Liver (tissue), 9 donors: ENCODE measurements around the gene ZNF718. TPM values are rescaled to one million over a fixed set of nuclear protein-coding genes. Genes with fewer than 3 reads are reported as not detected.

Experiments used
- DNase-seq: peaks from one replicate; pipeline ENCODE4 v3.0.0-alpha.2; 2017; ENCODE audit warnings: low spot score
- H3K27ac ChIP-seq, 2 donors: one replicate each; pipeline ENCODE4 v1.7.0; 2013; ENCODE audit warnings: inconsistent platforms in 2 of 2, low read length in 2 of 2, control low read depth in 1 of 2, low read depth in 1 of 2, mild to moderate bottlenecking in 1 of 2
- H3K27me3 ChIP-seq, 4 donors: one replicate each; pipeline versions ENCODE4 v1.6.1 to v1.7.0; 2013; ENCODE audit warnings: low read length in 3 of 4, inconsistent platforms in 1 of 4, mild to moderate bottlenecking in 1 of 4, moderate library complexity in 1 of 4; ENCODE audit not compliant: control insufficient read depth in 4 of 4, insufficient read depth in 4 of 4
- H3K36me3 ChIP-seq, 4 donors: one replicate each; pipeline versions ENCODE4 v1.6.1 to v1.7.0; 2013; ENCODE audit warnings: low read length in 3 of 4, mild to moderate bottlenecking in 3 of 4, low read depth in 1 of 4, moderate library complexity in 1 of 4; ENCODE audit not compliant: control insufficient read depth in 4 of 4, insufficient read depth in 3 of 4
- H3K4me1 ChIP-seq, 4 donors: one replicate each; pipeline versions ENCODE4 v1.6.1 to v1.7.0; 2013; ENCODE audit warnings: low read length in 3 of 4, mild to moderate bottlenecking in 3 of 4, moderate library complexity in 1 of 4; ENCODE audit not compliant: control insufficient read depth in 4 of 4, insufficient read depth in 4 of 4
- H3K4me3 ChIP-seq, 3 donors: one replicate each; pipeline versions ENCODE4 v1.6.1 to v1.7.0; 2013; ENCODE audit warnings: low read length in 3 of 3, control low read depth in 1 of 3, low read depth in 1 of 3, mild to moderate bottlenecking in 1 of 3
- H3K9ac ChIP-seq, 2 donors: one replicate each; pipeline ENCODE4 v1.7.0; 2013; ENCODE audit warnings: low read length in 2 of 2, mild to moderate bottlenecking in 2 of 2, moderate library complexity in 2 of 2, control low read depth in 1 of 2, low read depth in 1 of 2
- H3K9me3 ChIP-seq, 4 donors: one replicate each; pipeline versions ENCODE4 v1.6.1 to v1.7.0; 2013; ENCODE audit warnings: low read length in 3 of 4; ENCODE audit not compliant: control insufficient read depth in 4 of 4
- ATF3 ChIP-seq: IDR thresholded peaks from 2 replicates; pipeline ENCODE4 v1.6.1; 2016; ENCODE audit warnings: antibody characterized with exemption
- EGR1 ChIP-seq, 2 donors: IDR thresholded peaks; 2 replicates each; pipeline ENCODE4 v1.6.1; 2016 to 2018; ENCODE audit warnings: antibody characterized with exemption in 2 of 2, low read depth in 2 of 2
- FOXA1 ChIP-seq: IDR thresholded peaks from 2 replicates; pipeline ENCODE4 v1.6.1; 2016; ENCODE audit warnings: antibody characterized with exemption
- FOXA2 ChIP-seq: IDR thresholded peaks from 2 replicates; pipeline ENCODE4 v1.6.1; 2016; ENCODE audit warnings: antibody characterized with exemption
- GABPA ChIP-seq, 2 donors: IDR thresholded peaks in 1 of 2; conservative IDR thresholded peaks in 1 of 2; 2 replicates each; pipeline ENCODE4 v1.6.1; 2016; ENCODE audit warnings: antibody characterized with exemption in 2 of 2, mild to moderate bottlenecking in 1 of 2, moderate library complexity in 1 of 2
- HNF4A ChIP-seq, 2 donors: conservative IDR thresholded peaks; 2 replicates each; pipeline ENCODE4 v1.6.1; 2016; ENCODE audit warnings: antibody characterized with exemption in 2 of 2, mild to moderate bottlenecking in 2 of 2
- HNF4G ChIP-seq: IDR thresholded peaks from 2 replicates; pipeline ENCODE4 v1.6.1; 2016; ENCODE audit warnings: antibody characterized with exemption
- JUND ChIP-seq, 2 donors: IDR thresholded peaks; 2 replicates each; pipeline ENCODE4 v1.6.1; 2016; ENCODE audit warnings: antibody characterized with exemption in 2 of 2
- NR2F2 ChIP-seq: IDR thresholded peaks from 2 replicates; pipeline ENCODE4 v1.6.1; 2016; ENCODE audit warnings: antibody characterized with exemption
- RAD21 ChIP-seq, 2 donors: IDR thresholded peaks; 2 replicates each; pipeline ENCODE4 v1.6.1; 2016; ENCODE audit warnings: antibody characterized with exemption in 2 of 2, mild to moderate bottlenecking in 2 of 2
- REST ChIP-seq: IDR thresholded peaks from 2 replicates; pipeline ENCODE4 v1.6.1; 2016; ENCODE audit warnings: antibody characterized with exemption, mild to moderate bottlenecking
- RXRA ChIP-seq, 2 donors: IDR thresholded peaks; 2 replicates each; pipeline ENCODE4 v1.6.1; 2017 to 2018; ENCODE audit warnings: antibody characterized with exemption in 2 of 2, mild to moderate bottlenecking in 1 of 2
- SP1 ChIP-seq: IDR thresholded peaks from 2 replicates; pipeline ENCODE4 v1.6.1; 2018; ENCODE audit warnings: antibody characterized with exemption, mild to moderate bottlenecking
- TAF1 ChIP-seq: conservative IDR thresholded peaks from 2 replicates; pipeline ENCODE4 v1.6.1; 2016; ENCODE audit warnings: antibody characterized with exemption, mild to moderate bottlenecking
- YY1 ChIP-seq: IDR thresholded peaks from 2 replicates; pipeline ENCODE4 v1.6.1; 2016; ENCODE audit warnings: antibody characterized with exemption, mild to moderate bottlenecking
- ZBTB33 ChIP-seq: IDR thresholded peaks from 2 replicates; pipeline ENCODE4 v1.6.1; 2016; ENCODE audit warnings: antibody characterized with exemption
- WGBS: extraction: QIAGEN DNeasy Blood & Tissue Kit; methylation state at CpG from one replicate; pipeline ENCODE4 v1.1.7; 2013; 5-methylcytosine and 5-hydroxymethylcytosine counted together
- polyA plus RNA-seq, 2 donors: library from polyadenylated mRNA; stranded (reverse) in 1 of 2; unstranded in 1 of 2; fragments of 200-250 nt in 1 of 2; fragments of >200 nt in 1 of 2; fragmentation: Nextera tagmentation in 1 of 2; extraction: Ambion mirVana in 1 of 2; gene quantifications; one replicate each; pipeline versions ENCODE4 v1.2.1 to v1.2.3, GENCODE V29; 2013 to 2015
- total RNA-seq, 2 donors: library from RNA; depleted of rRNA; stranded (reverse); fragments of >200 nt; gene quantifications; one replicate each; pipeline ENCODE4 v1.2.3, GENCODE V29; 2014
- donor health status: healthy.
- donor health status: healthy.
- donor health status: healthy.
- donor health status: healthy.
- donor health status: healthy.

Gene ZNF718
- total and polyA plus RNA-seq, 4 donors, result 0.50 to 6.5 (median 2.4) TPM

- no peak for TF ChIP-seq YY1
- no peak for TF ChIP-seq RAD21 (IDR thresholded peaks at IDR 0.05)
- no peak for TF ChIP-seq HNF4A (conservative IDR thresholded peaks at IDR 0.05)
- no peak for TF ChIP-seq ATF3
- TF ChIP-seq HNF4G, result no peak
- no peak for TF ChIP-seq REST
- no peak for TF ChIP-seq FOXA1
- TF ChIP-seq JUND (IDR thresholded peaks at IDR 0.05), result no peak
- TF ChIP-seq TAF1, result no peak
- no peak for TF ChIP-seq NR2F2
- TF ChIP-seq SP1, result no peak
- no peak for TF ChIP-seq EGR1 (IDR thresholded peaks at IDR 0.05; ENCODE audit: low read depth in 2 of 2)
- TF ChIP-seq GABPA (IDR thresholded peaks at IDR 0.05 in 1 of 2, conservative IDR thresholded peaks at IDR 0.05 in 1 of 2), result no peak
- TF ChIP-seq FOXA2, result no peak
- no peaks in the 10 kb centered on the region for H3K27me3 ChIP-seq
- peak overlapping the region in 2 of 3 donors; percentile 55 to 66 for H3K4me3 ChIP-seq
- no peak overlapping the region for H3K9ac ChIP-seq
- peaks cover 0 to 2% (median 0%) of the 10 kb centered on the region in 4 donors for H3K36me3 ChIP-seq
- H3K9me3 ChIP-seq, result peaks cover 39 to 72% (median 55%) of the 10 kb centered on the region in 4 donors
- no peak for DNase-seq
- no peaks in the 10 kb centered on the region for H3K4me1 ChIP-seq
- WGBS, result 70% methylated on average over 7 of the region's 7 CpGs
- no peak overlapping the region for H3K27ac ChIP-seq
Observed at GRCh38 chr4:173666-174314, 49.5 kb downstream of the ZNF718 start.

GRCh38 chr4:175986-176385, 51.7 kb downstream of the ZNF718 start:
- TF ChIP-seq YY1, result no peak
- no peak for TF ChIP-seq TAF1
- TF ChIP-seq SP1, result no peak
- no peak for TF ChIP-seq RXRA (IDR thresholded peaks at IDR 0.05)
- no peak for TF ChIP-seq ATF3
- TF ChIP-seq REST, result no peak
- TF ChIP-seq EGR1 (IDR thresholded peaks at IDR 0.05; ENCODE audit: low read depth in 2 of 2), result no peak
- no peak for TF ChIP-seq FOXA1
- TF ChIP-seq ZBTB33, result no peak
- no peak for TF ChIP-seq HNF4A (conservative IDR thresholded peaks at IDR 0.05)
- no peak for TF ChIP-seq FOXA2
- Histone ChIP-seq H3K27me3 (no peaks in the 10 kb centered on the region), H3K9ac (no peak overlapping the region), H3K9me3 (peaks cover 41 to 85% (median 63%) of the 10 kb centered on the region in 4 donors), H3K4me1 (no peaks in the 10 kb centered on the region), H3K27ac (no peak overlapping the region), H3K36me3 (peaks cover 0 to 7% (median 2%) of the 10 kb centered on the region in 4 donors), H3K4me3 (peak overlapping the region in 2 of 3 donors; percentile 58 to 70)
- no peak for DNase-seq
